Spleen (tissue), 11 donors: ENCODE results near the gene PARD3B. TPM values are rescaled to one million over a fixed set of nuclear protein-coding genes. Genes with fewer than 3 reads are reported as not detected.

ENCODE experiments used
- DNase-seq: peaks from one replicate; pipeline ENCODE4 v3.0.0-alpha.2; 2020
- H3K27ac ChIP-seq, 8 donors: fragments of 200-600 bp; sonication (generic) in 7 of 8; 1 replicate in 4 of 8; 2 replicates in 4 of 8; pipeline versions ENCODE4 v1.5.0 to v1.8.0; 2016 to 2021; ENCODE audit warnings: inconsistent platforms in 4 of 8, mild to moderate bottlenecking in 4 of 8, moderate library complexity in 1 of 8
- H3K27me3 ChIP-seq, 7 donors: fragments of 200-600 bp; sonication (generic) in 6 of 7; replicated peaks in 1 of 7; 1 replicate in 4 of 7; 2 replicates in 3 of 7; pipeline versions ENCODE4 v1.5.0 to v1.8.0; 2016 to 2021; ENCODE audit warnings: inconsistent platforms in 3 of 7, mild to moderate bottlenecking in 1 of 7
- H3K36me3 ChIP-seq, 6 donors: fragments of 200-600 bp; sonication (generic) in 5 of 6; 1 replicate in 4 of 6; 2 replicates in 2 of 6; pipeline versions ENCODE4 v1.5.0 to v1.8.0; 2016 to 2021; ENCODE audit warnings: inconsistent platforms in 2 of 6
- H3K4me1 ChIP-seq, 6 donors: fragments of 200-600 bp; sonication (generic) in 5 of 6; 1 replicate in 3 of 6; 2 replicates in 3 of 6; pipeline versions ENCODE4 v1.5.0 to v1.8.0; 2016 to 2021; ENCODE audit warnings: inconsistent platforms in 3 of 6
- H3K4me3 ChIP-seq, 8 donors: fragments of 200-600 bp; sonication (generic) in 7 of 8; 1 replicate in 4 of 8; 2 replicates in 4 of 8; pipeline versions ENCODE4 v1.5.0 to v1.8.0; 2016 to 2021; ENCODE audit warnings: inconsistent platforms in 4 of 8, mild to moderate bottlenecking in 4 of 8, moderate library complexity in 2 of 8
- H3K9me3 ChIP-seq, 8 donors: fragments of 200-600 bp; sonication (generic) in 7 of 8; 1 replicate in 4 of 8; 2 replicates in 4 of 8; pipeline versions ENCODE4 v1.5.0 to v1.8.0; 2016 to 2021; ENCODE audit warnings: inconsistent platforms in 4 of 8
- POLR2A ChIP-seq, 3 donors: fragments of 450-650 bp; IDR thresholded peaks; one replicate each; pipeline ENCODE4 v1.5.1; 2017; ENCODE audit warnings: antibody characterized with exemption in 3 of 3, mild to moderate bottlenecking in 1 of 3
- POLR2AphosphoS5 ChIP-seq, 3 donors: sonication (generic); formaldehyde crosslinking; IDR thresholded peaks; one replicate each; pipeline ENCODE4 v1.5.1; 2017; ENCODE audit warnings: antibody characterized with exemption in 3 of 3
- WGBS, 5 donors: extraction: QIAGEN DNeasy Blood & Tissue Kit in 3 of 5; methylation state at CpG; one replicate each; pipeline versions ENCODE4 v1.1.5 to v1.1.7; 2013 to 2018; 5-methylcytosine and 5-hydroxymethylcytosine counted together
- intact Hi-C: fragments of 100-400 bp; cut with DNase I; formaldehyde crosslinking; loops from one replicate; pipeline ENCODE4 v1.15.0; 2023; ENCODE audit warnings: low total_unique reads
- polyA plus RNA-seq, 3 donors: library from polyadenylated mRNA; stranded (reverse); fragments of 200-250 nt; gene quantifications; one replicate each; pipeline ENCODE4 v1.2.1, GENCODE V29; 2013
- total RNA-seq, 7 donors: library from RNA; depleted of rRNA in 3 of 7; stranded (reverse); fragments of >200 nt in 3 of 7; fragmentation: NEBNext Ultra II Directional in 4 of 7; extraction: Animal tissue kit (Norgen Biotek cat#: 25700) in 4 of 7; gene quantifications; one replicate each; pipeline versions ENCODE4 v1.1.0 to v1.2.1, GENCODE V29; 2016 to 2021
- TF ChIP-seq, protein P1 (sequence below), 11 experiments: fragments of 200-600 bp in 7 of 11; fragments of 450-650 bp in 4 of 11; sonication (generic) in 4 of 11; IDR thresholded peaks in 8 of 11; conservative IDR thresholded peaks in 3 of 11; 1 replicate in 7 of 11; 2 replicates in 4 of 11; pipeline versions ENCODE4 v1.4.0 to v1.8.0; 2016 to 2021; ENCODE audit warnings: antibody characterized with exemption in 11 of 11, inconsistent platforms in 4 of 11, mild to moderate bottlenecking in 1 of 11
- donor health status: healthy with polysubstance abuse.
- donor health status: DM: no; HTN: no; CAD: no; lungs with moderate emphysema.
- donor health status: DM: no; HTN: no; CAD: no.
- donor health status: Bipolar disorder and iron deficiency.
- donor health status: healthy.
- donor health status: DM: no; HTN: no; CAD: no.
- donor health status: DM: yes; HTN: yes; CAD: no.

PARD3B gene
- total and polyA plus RNA-seq, 10 donors: 0.85 to 27.8 (median 14.7) TPM

DNA sequence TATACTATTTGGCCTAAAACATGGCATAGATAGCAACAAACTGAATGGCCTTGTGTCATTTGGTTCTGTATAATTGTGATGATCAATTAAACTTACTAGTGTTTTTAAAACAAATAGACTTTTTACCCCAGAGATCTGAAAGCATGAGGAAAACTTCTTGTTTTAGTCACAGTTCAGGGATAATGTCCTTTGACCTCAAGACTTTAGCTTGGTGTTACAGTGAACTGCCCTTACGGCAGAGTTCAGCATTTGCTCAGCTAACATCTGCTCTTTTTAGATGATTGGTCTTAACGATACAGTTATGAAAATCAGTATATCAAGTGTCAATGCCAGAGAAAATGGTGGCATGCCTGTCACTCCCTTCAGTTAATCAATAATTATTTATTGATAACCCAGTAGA, 429.2 kb downstream of the PARD3B start:
- intact Hi-C loops: no loop called here
- no peak for TF ChIP-seq POLR2AphosphoS5 (IDR thresholded peaks at IDR 0.05)
- TF ChIP-seq POLR2A (IDR thresholded peaks at IDR 0.05): no peak
- TF ChIP-seq, protein P1, sequence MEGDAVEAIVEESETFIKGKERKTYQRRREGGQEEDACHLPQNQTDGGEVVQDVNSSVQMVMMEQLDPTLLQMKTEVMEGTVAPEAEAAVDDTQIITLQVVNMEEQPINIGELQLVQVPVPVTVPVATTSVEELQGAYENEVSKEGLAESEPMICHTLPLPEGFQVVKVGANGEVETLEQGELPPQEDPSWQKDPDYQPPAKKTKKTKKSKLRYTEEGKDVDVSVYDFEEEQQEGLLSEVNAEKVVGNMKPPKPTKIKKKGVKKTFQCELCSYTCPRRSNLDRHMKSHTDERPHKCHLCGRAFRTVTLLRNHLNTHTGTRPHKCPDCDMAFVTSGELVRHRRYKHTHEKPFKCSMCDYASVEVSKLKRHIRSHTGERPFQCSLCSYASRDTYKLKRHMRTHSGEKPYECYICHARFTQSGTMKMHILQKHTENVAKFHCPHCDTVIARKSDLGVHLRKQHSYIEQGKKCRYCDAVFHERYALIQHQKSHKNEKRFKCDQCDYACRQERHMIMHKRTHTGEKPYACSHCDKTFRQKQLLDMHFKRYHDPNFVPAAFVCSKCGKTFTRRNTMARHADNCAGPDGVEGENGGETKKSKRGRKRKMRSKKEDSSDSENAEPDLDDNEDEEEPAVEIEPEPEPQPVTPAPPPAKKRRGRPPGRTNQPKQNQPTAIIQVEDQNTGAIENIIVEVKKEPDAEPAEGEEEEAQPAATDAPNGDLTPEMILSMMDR (IDR thresholded peaks at IDR 0.05 in 8 of 11, conservative IDR thresholded peaks at IDR 0.05 in 3 of 11): no peak
- DNase-seq: no peak
- H3K9me3 ChIP-seq: no peaks in the 10 kb centered on the region
- H3K36me3 ChIP-seq: no peaks in the 10 kb centered on the region
- H3K4me3 ChIP-seq: no peak overlapping the region
- 89 to 95% (median 91%) methylated on average over 2 of the region's 2 CpGs for WGBS, 5 donors
- no peak overlapping the region for H3K27ac ChIP-seq
- H3K27me3 ChIP-seq: no peaks in the 10 kb centered on the region
- peaks cover 0 to 8% (median 0%) of the 10 kb centered on the region in 6 donors for H3K4me1 ChIP-seq

DNA sequence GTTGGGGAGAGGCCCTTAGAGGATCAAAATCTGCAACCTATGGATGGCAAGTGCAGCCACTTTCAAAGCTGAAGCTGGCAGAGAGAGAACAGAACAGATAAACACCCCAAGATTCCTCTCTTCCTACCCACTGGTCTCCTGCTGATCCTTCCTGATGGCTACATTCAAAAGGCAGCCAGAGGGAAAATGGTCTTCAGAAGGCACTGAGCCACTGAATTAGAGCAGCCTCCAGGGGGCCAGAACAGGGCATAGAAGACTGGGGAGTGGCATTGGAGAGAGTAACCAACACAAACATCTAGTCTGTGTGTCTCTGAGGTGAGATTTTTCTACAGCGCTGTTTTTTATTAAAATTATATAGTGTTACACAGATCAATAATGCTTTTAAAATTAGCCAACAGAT, 432.6 kb downstream of the PARD3B start:
- no peak for DNase-seq

DNA sequence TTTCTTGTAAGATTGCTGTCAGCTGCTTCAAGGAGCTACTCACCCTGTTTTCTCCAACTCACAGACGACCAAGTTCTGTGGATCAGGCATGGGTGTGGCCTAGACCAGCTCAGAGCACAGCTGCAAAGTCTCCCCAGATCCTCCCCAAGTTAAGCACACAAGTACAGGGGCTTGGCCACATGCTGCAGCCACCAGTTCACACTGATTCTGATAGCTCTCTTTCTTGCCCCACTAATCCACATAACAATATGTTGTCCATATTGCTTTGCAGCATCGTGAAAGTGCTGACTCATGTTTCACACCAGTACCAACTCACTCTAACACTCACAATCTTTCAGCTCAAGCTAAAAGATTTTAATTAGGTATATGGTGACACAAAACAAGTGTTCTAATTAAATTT, 437.0 kb downstream of the PARD3B start:
- no peak overlapping the region for H3K4me3 ChIP-seq
- no peak for DNase-seq
- intact Hi-C loops: no loop called here
- H3K27me3 ChIP-seq: no peaks in the 10 kb centered on the region
- H3K9me3 ChIP-seq: no peaks in the 10 kb centered on the region
- no peak for TF ChIP-seq POLR2A (IDR thresholded peaks at IDR 0.05)
- TF ChIP-seq POLR2AphosphoS5 (IDR thresholded peaks at IDR 0.05): no peak
- TF ChIP-seq, protein P1 (IDR thresholded peaks at IDR 0.05 in 8 of 11, conservative IDR thresholded peaks at IDR 0.05 in 3 of 11): no peak
- 29 to 41% (median 33%) methylated on average over 2 of the region's 2 CpGs for WGBS, 5 donors
- H3K27ac ChIP-seq: no peak overlapping the region
- no peaks in the 10 kb centered on the region for H3K4me1 ChIP-seq
- no peaks in the 10 kb centered on the region for H3K36me3 ChIP-seq

More for the DNA sequence above, 432.6 kb downstream of the PARD3B start:
- no peak overlapping the region for H3K27ac ChIP-seq
- H3K9me3 ChIP-seq: no peaks in the 10 kb centered on the region
- H3K4me3 ChIP-seq: no peak overlapping the region
- H3K27me3 ChIP-seq: no peaks in the 10 kb centered on the region
- WGBS, 5 donors: 0 to 97% (median 0%) methylated on average over 1 of the region's 1 CpG
- TF ChIP-seq, protein P1 (IDR thresholded peaks at IDR 0.05 in 8 of 11, conservative IDR thresholded peaks at IDR 0.05 in 3 of 11): no peak
- no peak for TF ChIP-seq POLR2AphosphoS5 (IDR thresholded peaks at IDR 0.05)
- TF ChIP-seq POLR2A (IDR thresholded peaks at IDR 0.05): no peak
- H3K4me1 ChIP-seq: no peaks in the 10 kb centered on the region
- H3K36me3 ChIP-seq: no peaks in the 10 kb centered on the region
- intact Hi-C loops: no loop called here

DNA sequence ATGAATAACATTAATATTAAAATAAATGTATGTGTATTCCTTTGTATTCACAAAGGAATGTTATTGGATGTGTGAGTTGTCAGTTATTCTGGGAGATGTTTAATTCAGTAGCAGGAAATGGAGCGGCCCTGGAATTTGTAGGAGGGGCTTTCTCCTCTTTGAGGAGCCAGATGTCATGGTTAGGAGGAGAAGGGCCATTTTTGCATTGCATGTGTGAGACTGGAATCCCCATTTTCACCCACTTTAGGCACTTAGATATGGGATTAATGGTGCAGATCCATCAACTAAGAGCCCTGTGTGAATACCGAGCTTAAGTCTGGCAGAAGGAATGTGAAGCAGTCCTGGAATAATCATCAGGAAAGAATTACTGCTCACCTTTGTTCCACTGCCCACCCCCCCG, 439.2 kb downstream of the PARD3B start:
- Histone ChIP-seq H3K36me3 (no peaks in the 10 kb centered on the region), H3K4me3 (no peak overlapping the region), H3K9me3 (no peaks in the 10 kb centered on the region), H3K27me3 (no peaks in the 10 kb centered on the region), H3K27ac (no peak overlapping the region), H3K4me1 (no peaks in the 10 kb centered on the region)
- no peak for TF ChIP-seq POLR2A (IDR thresholded peaks at IDR 0.05)
- TF ChIP-seq, protein P1 (IDR thresholded peaks at IDR 0.05 in 8 of 11, conservative IDR thresholded peaks at IDR 0.05 in 3 of 11): no peak
- no peak for DNase-seq
- intact Hi-C loops: no loop called here
- 88 to 97% (median 95%) methylated on average over 3 of the region's 3 CpGs for WGBS, 5 donors
